PC-3 (cell line): ENCODE measurements around the gene HBEGF. TPM values are rescaled to one million over a fixed set of nuclear protein-coding genes. Genes with fewer than 3 reads are reported as not detected.

Experiments
- ATAC-seq: fragments of 200-7000 bp; cut with Tn5 transposase; 2 replicates; pipeline ENCODE4 v1.9.1; 2020; ENCODE audit warnings: mild to moderate bottlenecking, moderate library complexity
- BruUV-seq: library from RNA; stranded (reverse); fragments of 400-500 nt; replicated peaks from 2 replicates; lab custom pipeline; 2021; lab: Mats Ljungman, UMichigan
- CTCF ChIA-PET: fragments of 300-600 bp; sonication (Branson Sonifier 250); formaldehyde crosslinking; loops from one replicate; lab custom pipeline; 2022; ENCODE audit warnings: antibody characterized with exemption; lab: Charles Lee
- POLR2A ChIA-PET: fragments of 300-600 bp; sonication (Branson Sonifier 250); formaldehyde crosslinking; loops from one replicate; lab custom pipeline; 2022; ENCODE audit warnings: antibody characterized with exemption; ENCODE audit not compliant: unreplicated experiment; lab: Charles Lee
- DNase-seq: peaks from one replicate; pipeline ENCODE4 v3.0.0-alpha.2; 2015
- H2AFZ ChIP-seq: fragments of 300-600 bp; sonication (generic); 2 replicates; pipeline ENCODE4 v1.6.0; 2016; ENCODE audit warnings: antibody characterized with exemption, low read length
- H3F3A ChIP-seq: fragments of 300-600 bp; sonication (generic); one replicate; pipeline ENCODE4 v1.6.0; 2017; ENCODE audit warnings: antibody characterized with exemption, low read length, control low read depth, mild to moderate bottlenecking; ENCODE audit not compliant: unreplicated experiment
- H3K27ac ChIP-seq: fragments of 300-600 bp; sonication (generic); 2 replicates; pipeline ENCODE4 v1.5.1; 2016; ENCODE audit warnings: mild to moderate bottlenecking, low read length
- H3K27me3 ChIP-seq: fragments of 300-600 bp; sonication (generic); 2 replicates; pipeline ENCODE4 v1.6.1; 2016; ENCODE audit warnings: low read length, mixed read lengths
- H3K36me3 ChIP-seq: fragments of 300-600 bp; sonication (generic); 2 replicates; pipeline ENCODE4 v1.6.1; 2016; ENCODE audit warnings: low read depth, mixed run types, low read length, mixed read lengths
- H3K4me1 ChIP-seq: fragments of 300-600 bp; sonication (generic); 2 replicates; pipeline ENCODE4 v1.5.1; 2016; ENCODE audit warnings: low read length; ENCODE audit not compliant: insufficient read depth
- H3K4me2 ChIP-seq: fragments of 300-600 bp; sonication (generic); 2 replicates; pipeline ENCODE4 v1.6.0; 2016; ENCODE audit warnings: low read length
- H3K4me3 ChIP-seq: fragments of 300-600 bp; sonication (generic); 2 replicates; pipeline ENCODE4 v1.5.1; 2016; ENCODE audit warnings: mild to moderate bottlenecking, low read length, mixed read lengths
- H3K79me2 ChIP-seq: fragments of 300-600 bp; sonication (generic); 2 replicates; pipeline ENCODE4 v1.6.1; 2017; ENCODE audit warnings: low read length, mixed read lengths
- H3K9ac ChIP-seq: fragments of 300-600 bp; sonication (generic); 2 replicates; pipeline ENCODE4 v1.6.0; 2016; ENCODE audit warnings: mild to moderate bottlenecking, low read length
- H3K9me2 ChIP-seq: fragments of 300-600 bp; sonication (generic); replicated peaks from 2 replicates; pipeline ENCODE4 v1.6.1; 2016; ENCODE audit warnings: mixed run types, low read length, mixed read lengths
- H3K9me3 ChIP-seq: fragments of 300-600 bp; sonication (generic); 2 replicates; pipeline ENCODE4 v1.6.1; 2016; ENCODE audit warnings: low read length, mixed read lengths
- H4K20me1 ChIP-seq: fragments of 300-600 bp; sonication (generic); 2 replicates; pipeline ENCODE4 v1.6.1; 2016; ENCODE audit warnings: low read length, mixed read lengths
- EZH2 ChIP-seq: fragments of 300-600 bp; sonication (generic); IDR thresholded peaks from one replicate; pipeline ENCODE4 v1.6.1; 2017; ENCODE audit warnings: antibody characterized with exemption, mild to moderate bottlenecking, low read length; ENCODE audit not compliant: unreplicated experiment
- EZH2phosphoT487 ChIP-seq: fragments of 300-600 bp; sonication (generic); IDR thresholded peaks from 2 replicates; pipeline ENCODE4 v1.6.1; 2018; ENCODE audit warnings: mild to moderate bottlenecking, antibody characterized with exemption, low read length, borderline replicate concordance
- intact Hi-C: fragments of 100-400 bp; cut with micrococcal nuclease; formaldehyde crosslinking; loops from 2 replicates; pipeline ENCODE4 v1.9.0; 2023
- total RNA-seq: library from RNA; depleted of rRNA; stranded (reverse); fragments of >200 nt; gene quantifications from 2 replicates; pipeline ENCODE4 v1.2.3, GENCODE V29; 2014; rRNA removed
- TF ChIP-seq, protein P1 (sequence below): fragments of 300-600 bp; sonication (generic); conservative IDR thresholded peaks from 2 replicates; pipeline ENCODE4 v1.5.1; 2017; ENCODE audit warnings: antibody characterized with exemption, low read depth, mild to moderate bottlenecking, low read length

The HBEGF gene
- total RNA-seq, 1 experiment from 2014 or later: 82.6 TPM

DNA sequence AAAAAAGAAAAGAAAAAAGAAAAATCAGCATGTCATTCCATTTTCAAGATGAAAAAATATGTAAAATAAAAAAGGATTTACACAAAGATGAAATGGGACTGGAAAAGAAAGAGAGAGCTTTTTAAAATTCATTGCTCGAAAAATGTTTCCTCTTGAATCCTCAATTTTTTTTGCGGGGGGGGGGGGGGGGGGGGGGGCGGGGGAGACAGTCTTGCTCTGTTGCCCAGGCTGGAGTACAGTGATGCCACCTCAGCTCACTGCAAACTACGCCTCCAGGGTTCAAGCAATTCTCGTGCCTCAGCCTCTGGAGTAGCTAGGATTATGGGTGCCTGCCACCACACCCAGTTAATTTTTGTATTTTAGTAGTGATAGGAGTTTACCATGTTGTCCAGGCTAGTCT is 60.0 kb downstream of the HBEGF start:
- no peak overlapping the region for H3K4me3 ChIP-seq
- H3K27me3 ChIP-seq: no peaks in the 10 kb centered on the region
- no TSS peak for BruUV-seq
- H3K4me1 ChIP-seq: peaks cover 5% of the 10 kb centered on the region; the same call in 1 of the 2 replicates
- POLR2A ChIA-PET: interaction anchor here (0.7 kb wide), 2 partner anchors 25 to 53 kb away, joined by 3 to 7 read pairs; no protein-coding TSS in a partner anchor
- H3K9me2 ChIP-seq: no peaks in the 10 kb centered on the region
- peaks cover 83% of the 10 kb centered on the region for H3K79me2 ChIP-seq
- ATAC-seq (no peak), DNase-seq (no peak)
- H2AFZ ChIP-seq: no peak overlapping the region
- H3K27ac ChIP-seq: no peak overlapping the region
- intact Hi-C loops: no loop called here
- H3K36me3 ChIP-seq: no peaks in the 10 kb centered on the region
- H3K9me3 ChIP-seq: no peaks in the 10 kb centered on the region
- H3F3A ChIP-seq: no peaks in the 10 kb centered on the region
- CTCF ChIA-PET: no interaction called here
- TF ChIP-seq, protein P1, sequence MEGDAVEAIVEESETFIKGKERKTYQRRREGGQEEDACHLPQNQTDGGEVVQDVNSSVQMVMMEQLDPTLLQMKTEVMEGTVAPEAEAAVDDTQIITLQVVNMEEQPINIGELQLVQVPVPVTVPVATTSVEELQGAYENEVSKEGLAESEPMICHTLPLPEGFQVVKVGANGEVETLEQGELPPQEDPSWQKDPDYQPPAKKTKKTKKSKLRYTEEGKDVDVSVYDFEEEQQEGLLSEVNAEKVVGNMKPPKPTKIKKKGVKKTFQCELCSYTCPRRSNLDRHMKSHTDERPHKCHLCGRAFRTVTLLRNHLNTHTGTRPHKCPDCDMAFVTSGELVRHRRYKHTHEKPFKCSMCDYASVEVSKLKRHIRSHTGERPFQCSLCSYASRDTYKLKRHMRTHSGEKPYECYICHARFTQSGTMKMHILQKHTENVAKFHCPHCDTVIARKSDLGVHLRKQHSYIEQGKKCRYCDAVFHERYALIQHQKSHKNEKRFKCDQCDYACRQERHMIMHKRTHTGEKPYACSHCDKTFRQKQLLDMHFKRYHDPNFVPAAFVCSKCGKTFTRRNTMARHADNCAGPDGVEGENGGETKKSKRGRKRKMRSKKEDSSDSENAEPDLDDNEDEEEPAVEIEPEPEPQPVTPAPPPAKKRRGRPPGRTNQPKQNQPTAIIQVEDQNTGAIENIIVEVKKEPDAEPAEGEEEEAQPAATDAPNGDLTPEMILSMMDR: no peak
- TF ChIP-seq EZH2phosphoT487 (no peak), EZH2 (no peak)
- H4K20me1 ChIP-seq: no peaks in the 10 kb centered on the region
- no peak overlapping the region for H3K4me2 ChIP-seq
- no peak overlapping the region for H3K9ac ChIP-seq

DNA sequence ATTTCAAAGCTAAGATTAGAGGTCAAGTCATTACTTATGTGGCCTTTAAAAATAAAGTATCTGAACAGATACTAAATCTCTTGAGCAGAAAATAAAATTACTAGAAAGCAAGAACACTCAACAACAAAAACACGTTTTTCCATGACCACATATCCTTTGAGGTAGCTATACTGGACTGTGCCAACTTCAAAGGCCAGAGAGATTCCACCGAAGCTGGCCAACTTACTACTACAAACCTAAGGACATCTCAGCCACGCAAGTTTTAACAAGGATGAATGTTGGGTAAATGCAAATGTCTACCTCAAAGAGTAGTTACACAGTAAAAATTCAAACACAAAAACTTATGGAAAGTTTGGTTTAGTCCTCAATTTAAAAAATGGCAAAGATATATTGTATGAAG is 62.4 kb downstream of the HBEGF start:
- ATAC-seq: no peak
- intact Hi-C loops: no loop called here
- Histone ChIP-seq H4K20me1 (no peaks in the 10 kb centered on the region), H3K9ac (no peak overlapping the region), H3K27ac (no peak overlapping the region), H3K36me3 (no peaks in the 10 kb centered on the region), H3K27me3 (no peaks in the 10 kb centered on the region), H3K4me1 (peaks cover 4% of the 10 kb centered on the region; the same call in 1 of the 2 replicates), H3K4me2 (no peak overlapping the region), H3K4me3 (no peak overlapping the region), H3K9me2 (no peaks in the 10 kb centered on the region), H3F3A (no peaks in the 10 kb centered on the region), H3K9me3 (no peaks in the 10 kb centered on the region), H3K79me2 (peaks cover 59% of the 10 kb centered on the region), H2AFZ (no peak overlapping the region)
- POLR2A ChIA-PET: no interaction called here
- BruUV-seq: no TSS peak
- TF ChIP-seq EZH2 (no peak), EZH2phosphoT487 (no peak)
- TF ChIP-seq, protein P1: no peak
- CTCF ChIA-PET: no interaction called here
- no peak for DNase-seq

Other genes starting within 250 kb of the HBEGF start
- 7.3 and 8.5 TPM in 2 replicates for gene PURA, start 232.5 kb downstream of the HBEGF start, total RNA-seq
- 1.3 and 2.1 TPM in 2 replicates for gene IGIP, start 220.7 kb downstream of the HBEGF start, total RNA-seq
- gene CYSTM1, start 171.4 kb downstream of the HBEGF start, total RNA-seq: 24.3 and 43.3 TPM in 2 replicates
- 91.9 and 125 TPM in 2 replicates for gene PFDN1, start 43.5 kb downstream of the HBEGF start, total RNA-seq
- 0.29 TPM in 1 of 2 replicates, not detected in the other for gene SLC4A9, start 13.6 kb upstream of the HBEGF start, total RNA-seq
- 64.6 and 81.1 TPM in 2 replicates for gene ANKHD1, start 55.2 kb upstream of the HBEGF start, total RNA-seq
- not detected in 2 replicates for gene EIF4EBP3, start 201.1 kb upstream of the HBEGF start, total RNA-seq
- 48.6 and 55.8 TPM in 2 replicates for gene SRA1, start 210.9 kb upstream of the HBEGF start, total RNA-seq
- 11.4 and 13.6 TPM in 2 replicates for gene APBB3, start 218.0 kb upstream of the HBEGF start, total RNA-seq
- gene SLC35A4, start 218.2 kb upstream of the HBEGF start, total RNA-seq: 25.0 and 29.1 TPM in 2 replicates